Hepatocyte (in vitro differentiated cells): ENCODE results near the gene DNAI2.

Source experiments
- CTCF ChIP-seq: fragments of 200-600 bp; sonication (generic); IDR thresholded peaks from 2 replicates; pipeline ENCODE4 v1.5.1; 2016; ENCODE audit warnings: antibody characterized with exemption, mild to moderate bottlenecking; ENCODE audit not compliant: poor library complexity
- EZH2 ChIP-seq: fragments of 200-600 bp; sonication (generic); IDR thresholded peaks from 2 replicates; pipeline ENCODE4 v1.6.1; 2016; ENCODE audit warnings: antibody characterized with exemption, mild to moderate bottlenecking, borderline replicate concordance

- TF ChIP-seq CTCF, result no peak
- no peak for TF ChIP-seq EZH2
Measured at GRCh38 chr17:74226252-74226651, 47.8 kb upstream of the DNAI2 start.
